GM12892 (cell line): Measurements from ENCODE around the gene TVP23A.

Source experiments
- POLR2A ChIP-seq: IDR thresholded peaks from 2 replicates; pipeline ENCODE4 v1.6.1; 2011; ENCODE audit warnings: low read depth, low read length, control low read depth
- POLR2AphosphoS5 ChIP-seq: IDR thresholded peaks from 2 replicates; pipeline ENCODE4 v1.6.1; 2011; ENCODE audit warnings: low read depth, low read length, control low read depth
- TAF1 ChIP-seq: IDR thresholded peaks from 2 replicates; pipeline ENCODE4 v1.6.1; 2011; ENCODE audit warnings: low read depth, mild to moderate bottlenecking, control low read depth, low read length, borderline replicate concordance

- TF ChIP-seq POLR2A (no peak), POLR2AphosphoS5 (no peak), TAF1 (no peak)
Measured at GRCh38 chr16:10763456-10763855, 55.1 kb downstream of the TVP23A start.
